K562 (cell line): ENCODE results near the gene FAM167B. TPM values are rescaled to one million over a fixed set of nuclear protein-coding genes. Genes with fewer than 3 reads are reported as not detected.

Experiments
- DDX20 ChIP-seq: fragments of 450-650 bp; IDR thresholded peaks from 2 replicates; pipeline ENCODE4 v1.6.1; 2016; ENCODE audit warnings: missing genetic modification characterization, low read depth, mild to moderate bottlenecking, missing compliant biosample characterization, moderate library complexity
- ELF4 ChIP-seq: fragments of 450-650 bp; formaldehyde crosslinking; IDR thresholded peaks from 2 replicates; pipeline ENCODE4 v1.4.0; 2022; ENCODE audit warnings: missing genetic modification characterization
- GATAD2A ChIP-seq: fragments of 450-650 bp; IDR thresholded peaks from 2 replicates; pipeline ENCODE4 v1.6.1; 2017
- HIVEP1 ChIP-seq: fragments of 250-450 bp; sonication (Bioruptor Pico); IDR thresholded peaks from 2 replicates; pipeline ENCODE4 v1.4.0; 2020; ENCODE audit warnings: mild to moderate bottlenecking
- ILF3 ChIP-seq: fragments of 450-650 bp; IDR thresholded peaks from 2 replicates; pipeline ENCODE4 v1.6.1; 2018; ENCODE audit warnings: antibody characterized with exemption, mild to moderate bottlenecking, moderate library complexity, borderline replicate concordance
- KAT8 ChIP-seq: fragments of 450-650 bp; IDR thresholded peaks from 2 replicates; pipeline ENCODE4 v1.6.1; 2016; ENCODE audit warnings: low read depth, mild to moderate bottlenecking
- MEF2D ChIP-seq: conservative IDR thresholded peaks from 2 replicates; pipeline ENCODE4 v1.6.1; 2016; ENCODE audit warnings: low read depth, missing genetic modification characterization, missing compliant biosample characterization
- MEIS2 ChIP-seq: fragments of 450-650 bp; IDR thresholded peaks from 2 replicates; pipeline ENCODE4 v1.6.1; 2014; ENCODE audit warnings: mild to moderate bottlenecking; ENCODE audit not compliant: partially characterized antibody
- PCBP1 ChIP-seq: fragments of 200-400 bp; formaldehyde crosslinking; IDR thresholded peaks from 2 replicates; pipeline ENCODE4 v1.6.1; 2018; ENCODE audit warnings: mild to moderate bottlenecking, low read depth, low read length; ENCODE audit not compliant: poor library complexity, severe bottlenecking
- RBM14 ChIP-seq: fragments of 200-400 bp; formaldehyde crosslinking; IDR thresholded peaks from 2 replicates; pipeline ENCODE4 v1.6.1; 2018; ENCODE audit warnings: low read depth, mild to moderate bottlenecking, low read length, moderate library complexity, borderline replicate concordance; ENCODE audit not compliant: insufficient read depth
- RNF2 ChIP-seq: sonication (generic); IDR thresholded peaks from 2 replicates; pipeline ENCODE4 v1.6.1; 2016
- TEAD2 ChIP-seq: fragments of 450-650 bp; IDR thresholded peaks from 2 replicates; pipeline ENCODE4 v1.6.1; 2016; ENCODE audit warnings: missing genetic modification characterization, control low read depth, missing compliant biosample characterization
- TRIM24 ChIP-seq, 2 experiments: fragments of 450-650 bp; IDR thresholded peaks; 2 replicates each; pipeline ENCODE4 v1.6.1; 2016
- WHSC1 ChIP-seq: IDR thresholded peaks from one replicate; pipeline ENCODE4 v1.6.1; 2012; ENCODE audit warnings: low read length, control low read depth, inconsistent platforms
- ZKSCAN3 ChIP-seq: fragments of 250-450 bp; sonication (Bioruptor Pico); IDR thresholded peaks from 2 replicates; pipeline ENCODE4 v1.4.0; 2020
- ZNF511 ChIP-seq: sonication (generic); formaldehyde crosslinking; IDR thresholded peaks from 2 replicates; pipeline ENCODE4 v1.8.0; 2022; ENCODE audit warnings: mild to moderate bottlenecking, missing genetic modification reagents
- ZNF561 ChIP-seq: fragments of 450-650 bp; formaldehyde crosslinking; conservative IDR thresholded peaks from 2 replicates; pipeline ENCODE4 v1.4.0; 2020; ENCODE audit warnings: mild to moderate bottlenecking, moderate library complexity
- ZNF644 ChIP-seq: fragments of 200-800 bp; sonication (Bioruptor generic); IDR thresholded peaks from 2 replicates; pipeline ENCODE4 v1.6.1; 2016; ENCODE audit warnings: low read depth, missing genetic modification characterization, missing compliant biosample characterization
- ZSCAN32 ChIP-seq: fragments of 450-650 bp; formaldehyde crosslinking; IDR thresholded peaks from 2 replicates; pipeline ENCODE4 v1.4.0; 2020; ENCODE audit warnings: mild to moderate bottlenecking, moderate library complexity
- polyA plus RNA-seq, 8 experiments: library from polyadenylated mRNA; depleted of rRNA in 4 of 8; stranded (reverse) in 5 of 8; unstranded in 3 of 8; fragments of >200 nt; fragmentation: Nextera tagmentation in 2 of 8; fragmentation: Illumina TruSeq in 1 of 8; extraction: Ambion mirVana in 2 of 8; extraction: Trizol in 1 of 8; gene quantifications; 2 replicates each; pipeline versions ENCODE4 v1.2.1 to v1.2.3, GENCODE V29; 2011 to 2014; ENCODE audit warnings: inconsistent platforms in 1 of 8, missing spikeins in 1 of 8
- total RNA-seq, 7 experiments: library from RNA; depleted of rRNA in 6 of 7; stranded (reverse); fragments of >200 nt in 6 of 7; fragmentation: Illumina TruSeq in 2 of 7; extraction: Trizol in 2 of 7; gene quantifications; 2 replicates each; pipeline versions ENCODE4 v1.2.1 to v1.2.3, GENCODE V29; 2011 to 2021; ENCODE audit warnings: low replicate concordance in 1 of 7
- TF ChIP-seq, protein P1 (sequence below): fragments of 150-350 bp; IDR thresholded peaks from 2 replicates; pipeline ENCODE4 v1.6.1; 2014; ENCODE audit warnings: low read depth, mild to moderate bottlenecking, low read length, borderline replicate concordance
- TF ChIP-seq, protein P2 (sequence below): fragments of 450-650 bp; conservative IDR thresholded peaks from 2 replicates; pipeline ENCODE4 v1.6.1; 2016; ENCODE audit warnings: missing genetic modification characterization, low read depth, mild to moderate bottlenecking, control low read depth, missing compliant biosample characterization

The FAM167B gene
- total and polyA plus RNA-seq, 9 of the 15 experiments (the other 6 are each of a cell fraction or from before 2014, with no cell fraction given) = not detected

DNA sequence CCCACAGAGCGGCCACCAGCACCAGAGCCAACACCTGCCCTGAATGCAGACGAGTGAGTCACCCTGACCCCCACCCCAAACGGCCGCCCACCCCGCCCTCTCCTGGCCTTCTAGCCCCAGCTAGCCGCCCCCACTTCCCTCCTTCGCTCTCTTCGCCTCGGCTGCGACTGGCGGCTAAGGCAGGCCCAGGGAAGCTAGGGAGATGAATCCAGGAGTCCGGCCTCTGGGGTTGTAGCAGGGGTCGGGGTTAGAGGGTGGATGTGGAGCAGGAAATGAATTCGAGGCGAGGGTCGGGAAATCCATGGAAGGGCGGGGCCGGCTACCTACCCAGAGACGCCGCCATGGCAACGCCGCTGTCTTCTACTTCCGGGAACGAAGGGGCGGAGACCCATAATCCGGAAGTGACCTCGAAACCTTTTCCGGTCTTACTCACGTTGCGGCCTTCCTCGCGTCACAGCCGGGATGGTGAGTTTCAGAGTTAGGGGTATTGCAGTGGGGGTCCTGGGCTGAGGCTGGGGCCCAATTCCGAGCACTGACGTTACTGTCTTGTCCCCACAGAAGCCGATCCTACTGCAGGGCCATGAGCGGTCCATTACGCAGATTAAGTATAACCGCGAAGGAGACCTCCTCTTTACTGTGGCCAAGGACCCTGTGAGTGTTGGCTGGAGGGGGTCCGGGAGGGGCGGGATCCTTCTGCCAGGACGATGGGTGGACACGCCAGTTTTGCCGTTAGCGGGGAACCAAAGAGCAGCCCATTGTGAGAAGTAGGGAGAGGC lies 24.9 kb upstream of the FAM167B start, which contains the start of the genes EIF3I and TMEM234 (continued):
- TF ChIP-seq WHSC1 (no peak), TEAD2 (tag) (no peak), RBM14 (no peak), ZSCAN32 (CRISPR knock-in tag) (no peak), DDX20 (tag) (no peak), MEF2D (tag) (no peak), KAT8 (no peak), HIVEP1 (no peak), RNF2 (no peak), PCBP1 (no peak), ZKSCAN3 (CRISPR knock-in tag) (no peak), ZNF561 (CRISPR knock-in tag) (no peak), TRIM24 (IDR thresholded peaks at IDR 0.05) (no peak), ZNF511 (CRISPR knock-in tag) (no peak; the same call in 1 of the 2 replicates), ELF4 (CRISPR knock-in tag) (no peak), ILF3 (no peak), ZNF644 (tag) (no peak), MEIS2 (no peak), GATAD2A (no peak)
- TF ChIP-seq, protein P1, sequence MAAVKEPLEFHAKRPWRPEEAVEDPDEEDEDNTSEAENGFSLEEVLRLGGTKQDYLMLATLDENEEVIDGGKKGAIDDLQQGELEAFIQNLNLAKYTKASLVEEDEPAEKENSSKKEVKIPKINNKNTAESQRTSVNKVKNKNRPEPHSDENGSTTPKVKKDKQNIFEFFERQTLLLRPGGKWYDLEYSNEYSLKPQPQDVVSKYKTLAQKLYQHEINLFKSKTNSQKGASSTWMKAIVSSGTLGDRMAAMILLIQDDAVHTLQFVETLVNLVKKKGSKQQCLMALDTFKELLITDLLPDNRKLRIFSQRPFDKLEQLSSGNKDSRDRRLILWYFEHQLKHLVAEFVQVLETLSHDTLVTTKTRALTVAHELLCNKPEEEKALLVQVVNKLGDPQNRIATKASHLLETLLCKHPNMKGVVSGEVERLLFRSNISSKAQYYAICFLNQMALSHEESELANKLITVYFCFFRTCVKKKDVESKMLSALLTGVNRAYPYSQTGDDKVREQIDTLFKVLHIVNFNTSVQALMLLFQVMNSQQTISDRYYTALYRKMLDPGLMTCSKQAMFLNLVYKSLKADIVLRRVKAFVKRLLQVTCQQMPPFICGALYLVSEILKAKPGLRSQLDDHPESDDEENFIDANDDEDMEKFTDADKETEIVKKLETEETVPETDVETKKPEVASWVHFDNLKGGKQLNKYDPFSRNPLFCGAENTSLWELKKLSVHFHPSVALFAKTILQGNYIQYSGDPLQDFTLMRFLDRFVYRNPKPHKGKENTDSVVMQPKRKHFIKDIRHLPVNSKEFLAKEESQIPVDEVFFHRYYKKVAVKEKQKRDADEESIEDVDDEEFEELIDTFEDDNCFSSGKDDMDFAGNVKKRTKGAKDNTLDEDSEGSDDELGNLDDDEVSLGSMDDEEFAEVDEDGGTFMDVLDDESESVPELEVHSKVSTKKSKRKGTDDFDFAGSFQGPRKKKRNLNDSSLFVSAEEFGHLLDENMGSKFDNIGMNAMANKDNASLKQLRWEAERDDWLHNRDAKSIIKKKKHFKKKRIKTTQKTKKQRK = no peak
- TF ChIP-seq, protein P2, sequence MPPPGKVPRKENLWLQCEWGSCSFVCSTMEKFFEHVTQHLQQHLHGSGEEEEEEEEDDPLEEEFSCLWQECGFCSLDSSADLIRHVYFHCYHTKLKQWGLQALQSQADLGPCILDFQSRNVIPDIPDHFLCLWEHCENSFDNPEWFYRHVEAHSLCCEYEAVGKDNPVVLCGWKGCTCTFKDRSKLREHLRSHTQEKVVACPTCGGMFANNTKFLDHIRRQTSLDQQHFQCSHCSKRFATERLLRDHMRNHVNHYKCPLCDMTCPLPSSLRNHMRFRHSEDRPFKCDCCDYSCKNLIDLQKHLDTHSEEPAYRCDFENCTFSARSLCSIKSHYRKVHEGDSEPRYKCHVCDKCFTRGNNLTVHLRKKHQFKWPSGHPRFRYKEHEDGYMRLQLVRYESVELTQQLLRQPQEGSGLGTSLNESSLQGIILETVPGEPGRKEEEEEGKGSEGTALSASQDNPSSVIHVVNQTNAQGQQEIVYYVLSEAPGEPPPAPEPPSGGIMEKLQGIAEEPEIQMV (tag) = no peak
